Inflammatory macrophage treated with lipopolysaccharide for 1 hour (primary cell): ENCODE data around the gene CTTNBP2.

ENCODE experiments used
- DNase-seq, 2 donors: peaks; one replicate each; pipeline ENCODE4 v3.0.0-alpha.2; 2020 to 2022

CTTNBP2 gene

GRCh38 chr7:117682681-117683385, 190.4 kb downstream of the CTTNBP2 start:
- DNase-seq: no peak

GRCh38 chr7:117679120-117679519, 194.1 kb downstream of the CTTNBP2 start:
- no peak for DNase-seq

- DNase-seq: no peak
Measured at GRCh38 chr7:117675497-117676435, 197.5 kb downstream of the CTTNBP2 start.

- DNase-seq: no peak
Measured at GRCh38 chr7:117674617-117675016, 198.6 kb downstream of the CTTNBP2 start.

GRCh38 chr7:117673839-117674238, 199.4 kb downstream of the CTTNBP2 start:
- peak in 1 of 2 donors; percentile 1 for DNase-seq

GRCh38 chr7:117673367-117673766, 199.9 kb downstream of the CTTNBP2 start:
- no peak for DNase-seq

- DNase-seq: no peak
Measured at GRCh38 chr7:117672453-117672852, 200.8 kb downstream of the CTTNBP2 start.

- no peak for DNase-seq
Measured at GRCh38 chr7:117669818-117670217, 203.4 kb downstream of the CTTNBP2 start.

- no peak for DNase-seq
Measured at GRCh38 chr7:117667456-117667855, 205.8 kb downstream of the CTTNBP2 start.

- no peak for DNase-seq
Measured at GRCh38 chr7:117666689-117667088, 206.6 kb downstream of the CTTNBP2 start.

- no peak for DNase-seq
Measured at GRCh38 chr7:117666031-117666430, 207.2 kb downstream of the CTTNBP2 start.

- DNase-seq: no peak
Measured at GRCh38 chr7:117665368-117665767, 207.9 kb downstream of the CTTNBP2 start.

- DNase-seq: no peak
Measured at GRCh38 chr7:117664047-117664446, 209.2 kb downstream of the CTTNBP2 start.

GRCh38 chr7:117661328-117661727, 211.9 kb downstream of the CTTNBP2 start:
- DNase-seq: no peak
